OCI-LY3 (cell line): Measurements from ENCODE around the gene SLC16A5.
A peak's percentile ranks its signal among the peaks of the same experiment; 100 is the strongest.

Experiments used
- H2AFZ ChIP-seq: fragments of 200-600, 300-600 bp; shearing (Covaris generic); 2 replicates; pipeline ENCODE4 v1.6.0; 2014; ENCODE audit warnings: antibody characterized with exemption, low read depth, low read length
- H3K27ac ChIP-seq: fragments of 200-600, 300-600 bp; sonication (generic); 2 replicates; pipeline ENCODE4 v1.5.1; 2014; ENCODE audit warnings: mild to moderate bottlenecking, low read length, moderate library complexity, mixed read lengths
- H3K27me3 ChIP-seq: fragments of 200-600, 300-600 bp; sonication (generic); 2 replicates; pipeline ENCODE4 v1.6.1; 2014; ENCODE audit warnings: low read depth, low read length, mixed read lengths
- H3K36me3 ChIP-seq: fragments of 200-600, 300-600 bp; sonication (generic); replicated peaks from 2 replicates; pipeline ENCODE3; 2014; ENCODE audit warnings: low read depth, low read length, mixed read lengths
- H3K4me1 ChIP-seq: fragments of 300-600, 200-600 bp; sonication (generic); 2 replicates; pipeline ENCODE4 v1.6.1; 2014; ENCODE audit warnings: low read length, mixed read lengths
- H3K4me2 ChIP-seq: fragments of 200-600, 300-600 bp; sonication (generic); 2 replicates; pipeline ENCODE4 v1.6.1; 2014; ENCODE audit warnings: low read length, mixed read lengths
- H3K4me3 ChIP-seq: fragments of 300-600, 200-600 bp; sonication (generic); 2 replicates; pipeline ENCODE4 v1.5.1; 2014; ENCODE audit warnings: antibody characterized with exemption, mild to moderate bottlenecking, low read length, moderate library complexity
- H3K79me2 ChIP-seq: fragments of 300-600, 200-600 bp; shearing (Covaris generic); 2 replicates; pipeline ENCODE4 v1.6.1; 2014; ENCODE audit warnings: mild to moderate bottlenecking, low read length, mixed read lengths
- H3K9ac ChIP-seq: fragments of 300-600, 200-600 bp; shearing (Covaris generic); 2 replicates; pipeline ENCODE4 v1.6.0; 2014; ENCODE audit warnings: mild to moderate bottlenecking, low read length, moderate library complexity
- H3K9me3 ChIP-seq: fragments of 200-600, 300-600 bp; shearing (Covaris generic); 2 replicates; pipeline ENCODE4 v1.6.1; 2014; ENCODE audit warnings: low read length, mixed read lengths; ENCODE audit not compliant: insufficient read depth
- H4K20me1 ChIP-seq: fragments of 200-600, 300-600 bp; sonication (generic); 2 replicates; pipeline ENCODE4 v1.6.1; 2016; ENCODE audit warnings: low read length, mixed read lengths; ENCODE audit not compliant: insufficient read depth
- CTCF ChIP-seq: fragments of 200-600, 300-600 bp; sonication (generic); IDR thresholded peaks from 2 replicates; pipeline ENCODE4 v1.5.1; 2014; ENCODE audit warnings: antibody characterized with exemption, low read length, low read depth
- EZH2phosphoT487 ChIP-seq: fragments of 200-600 bp; shearing (Covaris generic); IDR thresholded peaks from 2 replicates; pipeline ENCODE4 v1.6.1; 2018; ENCODE audit warnings: antibody characterized with exemption, mixed run types, low read depth

SLC16A5 gene

DNA sequence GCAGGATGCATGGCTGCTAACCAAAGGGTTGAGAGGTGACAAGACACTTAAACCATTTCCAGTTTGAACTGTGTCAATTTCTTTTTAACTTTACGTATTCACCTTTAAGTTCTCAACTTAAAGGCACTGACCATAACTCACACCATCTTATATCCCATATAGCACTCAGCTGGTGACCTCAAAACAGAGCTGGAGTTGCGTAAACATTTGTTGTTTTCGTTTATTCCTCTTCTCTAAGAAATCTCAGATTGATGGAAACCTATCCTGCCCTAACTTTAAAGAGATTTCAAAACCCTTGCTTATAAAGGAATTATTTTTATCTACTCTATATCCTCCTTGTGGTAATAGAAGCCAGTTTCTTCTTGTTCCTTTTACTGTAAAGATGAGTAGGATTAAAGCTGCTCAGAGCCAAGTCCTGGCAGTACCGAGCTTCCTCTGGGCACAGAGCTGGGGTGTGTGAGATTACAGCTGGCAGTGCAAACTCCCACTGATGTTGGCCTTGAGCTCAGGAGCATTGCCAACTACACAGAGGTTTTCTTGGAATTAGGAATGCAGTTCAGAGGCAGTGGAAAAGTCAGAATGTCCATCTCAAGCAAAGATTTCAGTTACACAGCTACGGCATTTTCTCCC lies 39.4 kb upstream of the SLC16A5 start:
- Histone ChIP-seq H3K36me3 (peaks cover 11% of the 10 kb centered on the region), H3K27me3 (no peaks in the 10 kb centered on the region), H4K20me1 (no peaks in the 10 kb centered on the region), H2AFZ (no peak overlapping the region), H3K79me2 (peaks cover 17% of the 10 kb centered on the region), H3K4me3 (peak overlapping the region; percentile 90), H3K4me1 (peaks cover 19% of the 10 kb centered on the region), H3K27ac (no peak overlapping the region), H3K4me2 (peak overlapping the region; percentile 99), H3K9ac (peak overlapping the region; percentile 78), H3K9me3 (no peaks in the 10 kb centered on the region)
- TF ChIP-seq EZH2phosphoT487 (no peak), CTCF (no peak)

- Histone ChIP-seq H4K20me1 (no peaks in the 10 kb centered on the region), H3K79me2 (peaks cover 17% of the 10 kb centered on the region), H3K36me3 (peaks cover 13% of the 10 kb centered on the region), H3K4me2 (no peak overlapping the region), H3K4me3 (no peak overlapping the region), H2AFZ (no peak overlapping the region), H3K27me3 (no peaks in the 10 kb centered on the region), H3K9ac (no peak overlapping the region), H3K9me3 (no peaks in the 10 kb centered on the region), H3K4me1 (peaks cover 19% of the 10 kb centered on the region), H3K27ac (no peak overlapping the region)
- TF ChIP-seq EZH2phosphoT487, result no peak
- no peak for TF ChIP-seq CTCF
Observed at GRCh38 chr17:75049057-75049456, 38.7 kb upstream of the SLC16A5 start.

DNA sequence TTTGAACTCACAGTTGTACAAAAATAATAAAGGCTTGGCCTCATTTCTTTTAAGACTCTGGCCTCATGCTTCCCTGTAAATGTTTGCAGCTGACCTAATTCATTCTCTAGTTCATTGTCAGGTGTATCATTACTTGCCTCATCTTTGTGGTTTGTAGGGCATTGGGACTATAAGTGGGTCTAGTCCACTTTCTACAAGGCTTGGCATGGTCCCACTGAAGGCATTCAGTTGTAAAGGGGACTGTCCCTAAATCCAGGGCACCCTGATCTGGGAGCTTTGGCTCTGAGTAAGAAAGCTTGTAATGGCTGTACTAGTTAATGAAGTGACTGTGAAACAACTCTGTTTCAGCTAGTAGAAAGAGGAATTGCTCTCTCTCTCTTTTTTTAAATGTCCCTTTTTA lies 38.0 kb upstream of the SLC16A5 start:
- Histone ChIP-seq H3K9ac (no peak overlapping the region), H3K4me1 (peaks cover 19% of the 10 kb centered on the region), H3K36me3 (peaks cover 17% of the 10 kb centered on the region), H3K27me3 (no peaks in the 10 kb centered on the region), H3K9me3 (no peaks in the 10 kb centered on the region), H2AFZ (no peak overlapping the region), H4K20me1 (no peaks in the 10 kb centered on the region), H3K4me3 (no peak overlapping the region), H3K4me2 (no peak overlapping the region), H3K79me2 (peaks cover 17% of the 10 kb centered on the region), H3K27ac (no peak overlapping the region)
- TF ChIP-seq CTCF (no peak), EZH2phosphoT487 (no peak)

DNA sequence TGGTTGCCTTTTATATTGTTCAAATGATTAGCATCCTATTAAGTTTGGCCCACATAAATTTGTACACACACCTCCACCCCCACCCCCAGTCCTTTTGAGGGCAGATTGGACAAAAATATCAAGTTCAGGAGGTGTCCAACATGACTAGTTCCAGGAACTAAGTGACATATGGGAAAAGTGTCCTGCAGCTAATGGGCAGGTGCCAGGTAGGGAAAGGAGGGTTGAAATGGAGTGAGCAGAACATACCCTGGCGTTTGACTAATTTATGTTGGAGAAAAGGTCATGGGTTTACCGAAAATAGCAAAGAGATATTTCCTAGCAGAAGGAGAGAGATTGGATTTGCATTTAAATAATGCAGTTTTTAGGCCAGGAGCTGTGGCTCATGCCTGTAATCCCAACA lies 35.8 kb upstream of the SLC16A5 start:
- Histone ChIP-seq H3K79me2 (peaks cover 9% of the 10 kb centered on the region), H3K27me3 (no peaks in the 10 kb centered on the region), H3K4me3 (no peak overlapping the region), H3K27ac (no peak overlapping the region), H3K4me1 (peaks cover 15% of the 10 kb centered on the region), H3K9ac (no peak overlapping the region), H2AFZ (no peak overlapping the region), H4K20me1 (no peaks in the 10 kb centered on the region), H3K9me3 (no peaks in the 10 kb centered on the region), H3K36me3 (peaks cover 17% of the 10 kb centered on the region), H3K4me2 (no peak overlapping the region)
- TF ChIP-seq CTCF (no peak), EZH2phosphoT487 (no peak)
